NOMO-1 treated with DMSO at 0.1 percent for 48 hours (cell line): ENCODE data around the gene DNAJC5.
"Not testable (repeated sequence)": the region's sequence is repeated elsewhere in the genome, so short reads cannot be mapped to it uniquely, and the experiment has no call there.

Experiments used
- DNase-seq: peaks from one replicate; lab custom pipeline; 2025; ENCODE audit not compliant: unreplicated experiment; lab: John Stamatoyannopoulos, UW

The DNAJC5 gene

GRCh38 chr20:63894358-63895201, at the start of gene DNAJC5:
Gene DNAJC5, plus strand, starts transcription at chr20:63895126. Its CDS starts 33,220 bp downstream, at chr20:63928346.
- peak; percentile 80 for DNase-seq

- no peak for DNase-seq
These were observed 48.7 kb upstream of the DNAJC5 start for GRCh38 chr20:63846128-63846771.

- no peak for DNase-seq
These were observed 48.1 kb upstream of the DNAJC5 start for GRCh38 chr20:63846888-63847236.

- no peak for DNase-seq
These were observed 47.5 kb upstream of the DNAJC5 start for GRCh38 chr20:63847237-63848002.

GRCh38 chr20:63848003-63848911, 46.7 kb upstream of the DNAJC5 start:
- DNase-seq = no peak

GRCh38 chr20:63850689-63851547, 44.0 kb upstream of the DNAJC5 start:
- DNase-seq = no peak

GRCh38 chr20:63851548-63851943, 43.4 kb upstream of the DNAJC5 start:
- not testable (repeated sequence) for DNase-seq

- DNase-seq = not testable (repeated sequence)
These were observed 41.2 kb upstream of the DNAJC5 start for GRCh38 chr20:63853733-63854068.

- DNase-seq = no peak
These were observed 40.7 kb upstream of the DNAJC5 start for GRCh38 chr20:63854069-63854765.

- no peak for DNase-seq
These were observed 40.1 kb upstream of the DNAJC5 start for GRCh38 chr20:63854766-63855362.

GRCh38 chr20:63855363-63856097, 39.4 kb upstream of the DNAJC5 start:
- DNase-seq = no peak

GRCh38 chr20:63856098-63856511, 38.8 kb upstream of the DNAJC5 start:
- no peak for DNase-seq

GRCh38 chr20:63857764-63858392, 37.0 kb upstream of the DNAJC5 start:
- no peak for DNase-seq

- no peak for DNase-seq
These were observed 36.3 kb upstream of the DNAJC5 start for GRCh38 chr20:63858393-63859165.

- DNase-seq = no peak
These were observed 35.7 kb upstream of the DNAJC5 start for GRCh38 chr20:63859166-63859699.

- peak; percentile 74 for DNase-seq
These were observed 34.4 kb upstream of the DNAJC5 start for GRCh38 chr20:63860325-63861051.
